ENCODE measurements around the gene RCL1. TPM values are rescaled to one million over a fixed set of nuclear protein-coding genes. Genes with fewer than 3 reads are reported as not detected.
A peak's percentile ranks its signal among the peaks of the same experiment; 100 is the strongest.

Gene RCL1
- total and polyA plus RNA-seq, 8 donors = 11.3 to 153 (median 21.9) TPM

DNA sequence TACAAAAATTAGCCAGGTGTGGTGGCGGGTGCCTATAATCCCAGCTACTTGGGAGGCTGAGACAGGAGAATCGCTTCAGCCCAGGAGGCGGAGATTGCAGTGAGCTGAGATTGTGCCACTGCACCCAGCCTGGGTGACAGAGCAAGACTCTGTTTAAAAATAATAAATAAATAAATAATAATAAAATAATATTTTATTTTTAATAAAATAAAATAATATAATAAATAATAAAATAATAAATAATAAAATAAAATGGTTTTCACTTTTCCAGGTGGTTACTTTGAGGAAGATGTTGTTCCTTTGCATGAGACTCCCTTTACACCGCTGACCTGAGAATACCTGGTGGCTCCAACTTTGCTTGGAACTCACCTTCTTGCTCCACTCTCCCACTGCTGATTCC is 82.8 kb downstream of the RCL1 start:
- no peak for DNase-seq
- Histone ChIP-seq H3K4me1 (no peaks in the 10 kb centered on the region), H3K4me3 (no peak overlapping the region), H3K27ac (no peak overlapping the region), H3K36me3 (no peaks in the 10 kb centered on the region), H3K9me3 (no peaks in the 10 kb centered on the region), H3K27me3 (no peaks in the 10 kb centered on the region)
- intact Hi-C loops (cut with DNase I) = no loop called here
- no peak for FAIRE-seq
- TF ChIP-seq, protein P1, sequence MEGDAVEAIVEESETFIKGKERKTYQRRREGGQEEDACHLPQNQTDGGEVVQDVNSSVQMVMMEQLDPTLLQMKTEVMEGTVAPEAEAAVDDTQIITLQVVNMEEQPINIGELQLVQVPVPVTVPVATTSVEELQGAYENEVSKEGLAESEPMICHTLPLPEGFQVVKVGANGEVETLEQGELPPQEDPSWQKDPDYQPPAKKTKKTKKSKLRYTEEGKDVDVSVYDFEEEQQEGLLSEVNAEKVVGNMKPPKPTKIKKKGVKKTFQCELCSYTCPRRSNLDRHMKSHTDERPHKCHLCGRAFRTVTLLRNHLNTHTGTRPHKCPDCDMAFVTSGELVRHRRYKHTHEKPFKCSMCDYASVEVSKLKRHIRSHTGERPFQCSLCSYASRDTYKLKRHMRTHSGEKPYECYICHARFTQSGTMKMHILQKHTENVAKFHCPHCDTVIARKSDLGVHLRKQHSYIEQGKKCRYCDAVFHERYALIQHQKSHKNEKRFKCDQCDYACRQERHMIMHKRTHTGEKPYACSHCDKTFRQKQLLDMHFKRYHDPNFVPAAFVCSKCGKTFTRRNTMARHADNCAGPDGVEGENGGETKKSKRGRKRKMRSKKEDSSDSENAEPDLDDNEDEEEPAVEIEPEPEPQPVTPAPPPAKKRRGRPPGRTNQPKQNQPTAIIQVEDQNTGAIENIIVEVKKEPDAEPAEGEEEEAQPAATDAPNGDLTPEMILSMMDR (IDR thresholded peaks at IDR 0.05) = no peak
- no peak for ATAC-seq
- WGBS, 2 donors = 95 to 98% methylated on average over 4 of the region's 4 CpGs

DNA sequence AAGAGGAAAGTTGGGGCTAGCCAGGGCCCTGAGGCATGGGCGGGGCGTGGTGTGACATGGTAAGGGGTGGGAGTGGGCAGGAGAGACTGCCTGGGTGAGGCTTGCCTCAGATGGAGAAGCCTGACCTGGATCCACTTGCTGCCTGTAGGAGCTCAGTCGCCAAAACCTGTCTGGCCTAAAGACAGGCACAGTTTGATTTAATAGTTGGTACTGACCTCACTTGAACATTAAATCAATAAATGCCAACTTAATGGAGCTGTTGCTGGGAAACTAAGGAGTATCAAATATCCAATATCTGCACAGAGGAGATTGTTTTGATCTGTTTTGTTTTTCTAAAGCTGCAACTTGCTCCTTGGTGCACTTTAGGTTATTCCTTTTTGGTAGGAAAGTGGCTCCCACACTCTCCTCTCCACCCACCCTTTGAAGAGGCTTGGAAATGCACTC is 86.4 kb downstream of the RCL1 start:
- DNase-seq = no peak
- intact Hi-C loops (cut with DNase I) = no loop called here
- H3K36me3 ChIP-seq = no peaks in the 10 kb centered on the region
- H3K4me1 ChIP-seq = no peaks in the 10 kb centered on the region
- H3K4me3 ChIP-seq = no peak overlapping the region
- no peaks in the 10 kb centered on the region for H3K27me3 ChIP-seq
- FAIRE-seq = no peak
- H3K27ac ChIP-seq = no peak overlapping the region
- TF ChIP-seq, protein P1 (IDR thresholded peaks at IDR 0.05) = no peak
- no peaks in the 10 kb centered on the region for H3K9me3 ChIP-seq
- WGBS, 2 donors = 79 to 89% methylated on average over 3 of the region's 3 CpGs
- peak in 2 of 4 donors; percentile 35 to 66 for ATAC-seq

DNA sequence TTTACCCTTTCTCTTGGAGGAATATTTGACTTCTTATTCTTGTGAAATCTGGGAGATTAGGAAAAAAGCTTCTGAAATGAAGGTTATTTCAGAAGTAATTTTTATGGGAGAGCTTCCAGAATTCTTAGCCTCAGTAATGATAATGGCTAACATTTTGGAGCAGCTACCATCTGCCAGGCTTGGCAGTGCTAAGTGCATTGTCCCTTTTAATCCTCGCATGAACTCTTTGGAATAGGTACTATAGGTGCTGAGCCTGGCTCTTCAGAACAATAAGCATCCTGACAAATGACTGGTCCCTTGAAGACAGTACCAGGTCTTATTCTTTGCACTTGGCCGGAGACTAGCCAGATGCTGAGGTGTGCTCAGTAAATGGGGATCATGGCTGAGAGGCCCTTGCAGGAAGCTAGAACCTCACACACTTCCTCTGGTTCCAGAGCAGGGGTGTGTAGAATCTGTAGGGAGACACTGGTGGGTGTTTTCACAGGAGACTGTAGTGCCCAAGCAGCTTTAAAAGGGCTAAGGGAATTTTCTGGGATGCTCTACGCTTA is 90.7 kb downstream of the RCL1 start:
- Histone ChIP-seq H3K36me3 (no peaks in the 10 kb centered on the region), H3K27ac (no peak overlapping the region), H3K9me3 (no peaks in the 10 kb centered on the region), H3K27me3 (no peaks in the 10 kb centered on the region), H3K4me3 (no peak overlapping the region), H3K4me1 (no peaks in the 10 kb centered on the region)
- TF ChIP-seq, protein P1 (IDR thresholded peaks at IDR 0.05) = no peak
- FAIRE-seq (no peak), DNase-seq (no peak), ATAC-seq (no peak)
- 94 to 97% methylated on average over 3 of the region's 3 CpGs for WGBS, 2 donors
- intact Hi-C loops (cut with DNase I) = no loop called here

- no peak for FAIRE-seq
Measured at GRCh38 chr9:4886698-4887097, 94.0 kb downstream of the RCL1 start.

GRCh38 chr9:4887556-4887955 is 94.8 kb downstream of the RCL1 start:
- no peaks in the 10 kb centered on the region for H3K36me3 ChIP-seq
- TF ChIP-seq, protein P1 (IDR thresholded peaks at IDR 0.05) = no peak
- no peak overlapping the region for H3K27ac ChIP-seq
- H3K27me3 ChIP-seq = no peaks in the 10 kb centered on the region
- DNase-seq (no peak), ATAC-seq (no peak), FAIRE-seq (no peak)
- H3K4me3 ChIP-seq = no peak overlapping the region
- 53 to 55% methylated on average over 4 of the region's 4 CpGs for WGBS, 2 donors
- no peaks in the 10 kb centered on the region for H3K9me3 ChIP-seq
- intact Hi-C loops (cut with DNase I) = no loop called here
- H3K4me1 ChIP-seq = no peaks in the 10 kb centered on the region

More at GRCh38 chr9:4886698-4887097, 94.0 kb downstream of the RCL1 start:
- TF ChIP-seq, protein P1 (IDR thresholded peaks at IDR 0.05) = no peak
- DNase-seq = no peak
- ATAC-seq = no peak
- no peaks in the 10 kb centered on the region for H3K36me3 ChIP-seq
- H3K9me3 ChIP-seq = no peaks in the 10 kb centered on the region
- 64 to 67% methylated on average over 6 of the region's 6 CpGs for WGBS, 2 donors
- no peaks in the 10 kb centered on the region for H3K4me1 ChIP-seq
- H3K27me3 ChIP-seq = no peaks in the 10 kb centered on the region
- no peak overlapping the region for H3K4me3 ChIP-seq
- intact Hi-C loops (cut with DNase I) = no loop called here
- no peak overlapping the region for H3K27ac ChIP-seq

Measured in pancreas (tissue), 10 donors.